ENCODE data around the gene LAMC1. TPM values are rescaled to one million over a fixed set of nuclear protein-coding genes. Genes with fewer than 3 reads are reported as not detected.
A peak's percentile ranks its signal among the peaks of the same experiment; 100 is the strongest.

LAMC1 gene
- total and polyA plus RNA-seq, 2 of the 4 experiments (the other 2 are of a cell fraction), result 249 to 394 TPM

DNA sequence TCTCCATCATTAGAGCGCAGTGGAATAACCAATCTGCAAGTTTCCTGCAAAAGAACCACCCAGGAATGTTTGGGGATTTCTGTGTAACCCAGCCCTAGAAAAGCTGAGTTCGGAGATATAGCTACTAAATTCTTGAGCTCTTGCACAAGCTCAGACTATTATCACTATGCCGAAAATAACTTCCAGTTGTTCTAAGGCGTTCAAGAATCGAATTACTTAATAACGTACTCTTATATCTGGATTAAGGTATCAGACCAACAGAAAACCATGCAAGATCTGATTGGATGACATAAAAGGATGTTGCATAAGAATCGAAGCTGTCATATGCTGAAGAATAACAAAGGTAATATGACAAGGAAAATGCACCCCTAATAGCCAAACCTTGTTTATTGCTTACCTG is 155.3 kb downstream of the LAMC1 start:
- TF ChIP-seq MAFK (IDR thresholded peaks at IDR 0.05; ENCODE audit: low read depth, low read length) (no peak), CEBPB (IDR thresholded peaks at IDR 0.05; ENCODE audit: low read depth, low read length) (no peak), CHD1 (IDR thresholded peaks at IDR 0.05; ENCODE audit: low read depth, low read length) (no peak), CTCF (conservative IDR thresholded peaks at IDR 0.05; ENCODE audit: low read depth, low read length) (no peak), RFX5 (IDR thresholded peaks at IDR 0.05; ENCODE audit: low read depth, low read length) (no peak), SMC3 (IDR thresholded peaks at IDR 0.05; ENCODE audit: low read depth, low read length) (no peak), RCOR1 (IDR thresholded peaks at IDR 0.05; ENCODE audit: insufficient replicate concordance, low read length) (no peak), NFE2L2 (IDR thresholded peaks at IDR 0.05; ENCODE audit: low read depth, low read length) (no peak), FOS (IDR thresholded peaks at IDR 0.05; ENCODE audit: low read depth, low read length) (no peak)
- TF ChIP-seq, protein P1, sequence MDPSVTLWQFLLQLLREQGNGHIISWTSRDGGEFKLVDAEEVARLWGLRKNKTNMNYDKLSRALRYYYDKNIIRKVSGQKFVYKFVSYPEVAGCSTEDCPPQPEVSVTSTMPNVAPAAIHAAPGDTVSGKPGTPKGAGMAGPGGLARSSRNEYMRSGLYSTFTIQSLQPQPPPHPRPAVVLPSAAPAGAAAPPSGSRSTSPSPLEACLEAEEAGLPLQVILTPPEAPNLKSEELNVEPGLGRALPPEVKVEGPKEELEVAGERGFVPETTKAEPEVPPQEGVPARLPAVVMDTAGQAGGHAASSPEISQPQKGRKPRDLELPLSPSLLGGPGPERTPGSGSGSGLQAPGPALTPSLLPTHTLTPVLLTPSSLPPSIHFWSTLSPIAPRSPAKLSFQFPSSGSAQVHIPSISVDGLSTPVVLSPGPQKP (IDR thresholded peaks at IDR 0.05; ENCODE audit: borderline replicate concordance, low read depth, low read length), result no peak
- H4K20me1 ChIP-seq (ENCODE audit: insufficient read depth, low read length), result no peaks in the 10 kb centered on the region
- no peak overlapping the region for H2BK5ac ChIP-seq (ENCODE audit: low read depth, low read length, poor library complexity, severe bottlenecking)
- H3K9me3 ChIP-seq (ENCODE audit: control insufficient read depth, insufficient read depth, low read length), result no peaks in the 10 kb centered on the region
- peak overlapping the region; percentile 56; the same call in 1 of the 2 replicates for H3K23ac ChIP-seq (ENCODE audit: low read depth, low read length)
- H3K14ac ChIP-seq (replicated peaks; ENCODE audit: low read depth, low read length), result no peak overlapping the region
- no peaks in the 10 kb centered on the region for H3K79me1 ChIP-seq (ENCODE audit: low read depth in 1 of 2, low read length in 2 of 2)
- no peak overlapping the region for H3K18ac ChIP-seq (ENCODE audit: low read depth, low read length)
- no peak overlapping the region for H2AK9ac ChIP-seq (replicated peaks; ENCODE audit: low read depth, low read length, poor library complexity)
- no TSS peak for BruUV-seq (replicated peaks)
- ChIA-PET POLR2A (ENCODE audit: unreplicated experiment) (no interaction called here), CTCF (interaction anchor here (1.1 kb wide), 1 partner anchor 25 kb away, joined by 6 read pairs; no protein-coding TSS in a partner anchor)
- no peak overlapping the region for H2BK20ac ChIP-seq (ENCODE audit: low read depth, low read length)
- ATAC-seq (ENCODE audit: low read depth), result no peak
- no peak overlapping the region for H3K4me2 ChIP-seq (ENCODE audit: low read depth, low read length)
- H3K4ac ChIP-seq (ENCODE audit: low read depth, low read length), result no peak overlapping the region
- H3K56ac ChIP-seq (ENCODE audit: extremely low read depth, insufficient read depth, low read length), result no peak overlapping the region
- no peak overlapping the region for H4K91ac ChIP-seq (ENCODE audit: insufficient read depth, low read depth, low read length)
- H3K27ac ChIP-seq (ENCODE audit: insufficient read depth, low read length), result no peak overlapping the region
- H3K4me1 ChIP-seq (ENCODE audit: control insufficient read depth, insufficient read depth, low read length), result peaks cover 10% of the 10 kb centered on the region
- dilution Hi-C loops (cut with HindIII; ENCODE audit: low sequenced_read_pairs, unreplicated experiment), result no loop called here
- H2AK5ac ChIP-seq (ENCODE audit: low read depth, low read length), result no peak overlapping the region
- no peak overlapping the region for H2BK120ac ChIP-seq (ENCODE audit: low read depth, low read length)
- H3K36me3 ChIP-seq (ENCODE audit: control insufficient read depth, insufficient read depth, low read length), result no peaks in the 10 kb centered on the region
- H3K9ac ChIP-seq (ENCODE audit: low read depth, low read length), result no peak overlapping the region
- H2AFZ ChIP-seq (replicated peaks; ENCODE audit: low read length, poor library complexity), result no peak overlapping the region
- no peaks in the 10 kb centered on the region for H3K27me3 ChIP-seq (ENCODE audit: control insufficient read depth, insufficient read depth, low read length)
- DNase-seq, result no peak
- peaks cover 7% of the 10 kb centered on the region for H3K9me1 ChIP-seq (ENCODE audit: insufficient read depth, low read length)
- H4K5ac ChIP-seq (ENCODE audit: low read depth, low read length), result no peak overlapping the region
- intact Hi-C loops (cut with micrococcal nuclease), result loop anchor here (5.0 kb wide), 1 partner anchor 39 kb away; no protein-coding TSS in a partner anchor
- H3K4me3 ChIP-seq (ENCODE audit: insufficient read depth, low read depth, low read length), result no peak overlapping the region
- H2BK15ac ChIP-seq (ENCODE audit: low read depth, low read length), result no peak overlapping the region
- H4K8ac ChIP-seq (ENCODE audit: low read depth in 2 of 2, low read length in 2 of 2), result no peak overlapping the region
- no CpG with 5 or more reads among the region's 7 CpGs for WGBS, 2 experiments (ENCODE audit: extremely low coverage in 2 of 2, insufficient read length in 1 of 2)
- in situ Hi-C loops (cut with MboI; ENCODE audit: low sequenced_read_pairs), result no loop called here

Data from IMR-90 (cell line).